ENCODE data around the gene ACAP1.

The ACAP1 gene

GRCh38 chr17:7296189-7296861, 40.0 kb upstream of the ACAP1 start:
- Histone ChIP-seq H3K4me3 (peak overlapping the region; percentile 6 to 27), H3K9me3 (no peaks in the 10 kb centered on the region), H3K36me3 (no peaks in the 10 kb centered on the region), H3K27me3 (peaks cover 0 to 48% of the 10 kb centered on the region in 2 donors), H3K4me1 (peaks cover 0 to 44% (median 32%) of the 10 kb centered on the region in 4 donors), H3K27ac (peak overlapping the region; percentile 29 to 61)
- intact Hi-C loops (cut with DNase I; ENCODE audit: low total_unique reads) = loop anchor here (1.0 kb wide), 1 partner anchor 16 kb away; no protein-coding TSS in a partner anchor
- TF ChIP-seq CTCF (IDR thresholded peaks at IDR 0.05) = peak; percentile 92 to 98
- peak; percentile 74 to 94 for DNase-seq

DNA sequence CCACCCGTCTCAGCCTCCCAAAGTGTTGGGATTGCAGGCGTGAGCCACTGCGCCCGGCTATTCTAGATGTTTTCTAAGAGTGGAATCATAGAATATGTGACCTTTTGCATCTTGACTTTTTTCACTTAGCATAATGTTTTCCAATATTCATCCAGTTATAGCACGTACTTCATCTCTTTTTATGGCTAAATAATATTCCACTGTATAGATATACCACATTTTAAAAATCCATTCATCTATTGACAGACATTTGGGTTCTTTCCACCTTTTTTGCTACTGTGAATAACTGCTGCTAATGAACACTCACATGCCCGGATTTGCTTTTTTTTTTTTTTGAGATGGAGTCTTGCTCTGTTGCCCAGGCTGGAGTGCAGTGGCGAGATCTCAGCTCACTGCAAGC, 32.1 kb upstream of the ACAP1 start:
- H3K4me1 ChIP-seq = peaks cover 0 to 12% (median 9%) of the 10 kb centered on the region in 4 donors
- TF ChIP-seq CTCF (IDR thresholded peaks at IDR 0.05) = no peak
- H3K27ac ChIP-seq = no peak overlapping the region
- no peaks in the 10 kb centered on the region for H3K9me3 ChIP-seq
- intact Hi-C loops (cut with DNase I; ENCODE audit: low total_unique reads) = loop anchor here (5.0 kb wide), 1 partner anchor 42 kb away; the partner anchor contains the start of gene CLDN7
- H3K27me3 ChIP-seq = peaks cover 0 to 6% of the 10 kb centered on the region in 2 donors
- DNase-seq = no peak
- no peak overlapping the region for H3K4me3 ChIP-seq
- peaks cover 0 to under 1% (median 0%) of the 10 kb centered on the region in 3 donors for H3K36me3 ChIP-seq

DNA sequence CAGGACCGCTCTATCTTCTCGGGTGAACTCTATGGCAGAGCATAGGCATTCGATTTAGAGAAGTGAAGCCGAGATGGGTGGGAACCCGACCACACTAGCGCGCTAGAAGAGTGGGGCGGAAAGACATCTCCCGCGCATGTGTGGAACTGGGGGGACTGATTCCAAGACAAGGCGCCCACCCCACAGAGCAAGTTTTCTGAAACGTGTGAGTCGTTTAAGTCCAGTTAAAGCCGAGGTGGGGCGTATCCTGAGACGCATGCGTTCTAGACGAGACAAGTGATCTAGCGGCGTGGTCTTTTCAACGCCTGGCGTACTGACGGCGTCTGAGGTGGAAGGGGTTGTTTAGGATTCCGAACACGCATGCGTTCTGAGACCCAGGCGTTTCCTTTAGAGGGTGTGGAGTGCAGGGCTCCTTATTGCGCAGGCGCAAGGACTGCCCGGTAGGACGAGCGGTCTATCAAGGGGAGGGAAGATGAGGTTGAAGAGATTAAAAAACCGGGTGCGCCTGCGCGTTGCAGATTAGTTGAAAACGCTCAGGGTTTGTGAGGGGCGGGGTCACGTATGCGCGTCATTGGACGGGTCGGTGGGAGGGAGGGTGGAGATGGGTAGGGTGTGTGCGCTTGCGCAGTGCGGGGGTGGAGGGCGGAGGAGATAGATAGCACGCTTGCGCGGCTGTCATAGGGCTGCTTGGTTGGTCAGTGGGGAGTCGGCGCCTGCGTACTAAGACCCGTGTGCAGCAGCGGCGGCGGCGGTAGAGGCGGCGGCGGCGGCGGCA, 29.2 kb upstream of the ACAP1 start, which contains the start of gene EIF5A:
Gene EIF5A (plus strand): TSS at position 718 of the 775 bp plus-strand sequence. CDS start 2,008 bp downstream, outside the sequence.
- Histone ChIP-seq H3K4me1 (peaks cover 0 to 34% (median 27%) of the 10 kb centered on the region in 4 donors), H3K4me3 (peak within 1 kb of the TSS; percentile 91 to 98), H3K27ac (peak within 1 kb of the TSS; percentile 95 to 99), H3K9me3 (no peaks in the 10 kb centered on the region), H3K36me3 (peaks cover 23 to 30% (median 25%) of the 10 kb centered on the region in 3 donors), H3K27me3 (peaks cover 0 to 2% of the 10 kb centered on the region in 2 donors)
- peak in 1 of 2 experiments; percentile 3 for TF ChIP-seq CTCF (IDR thresholded peaks at IDR 0.05)
- DNase-seq = peak; percentile 99 to 100
- intact Hi-C loops (cut with DNase I; ENCODE audit: low total_unique reads) = no loop called here

DNA sequence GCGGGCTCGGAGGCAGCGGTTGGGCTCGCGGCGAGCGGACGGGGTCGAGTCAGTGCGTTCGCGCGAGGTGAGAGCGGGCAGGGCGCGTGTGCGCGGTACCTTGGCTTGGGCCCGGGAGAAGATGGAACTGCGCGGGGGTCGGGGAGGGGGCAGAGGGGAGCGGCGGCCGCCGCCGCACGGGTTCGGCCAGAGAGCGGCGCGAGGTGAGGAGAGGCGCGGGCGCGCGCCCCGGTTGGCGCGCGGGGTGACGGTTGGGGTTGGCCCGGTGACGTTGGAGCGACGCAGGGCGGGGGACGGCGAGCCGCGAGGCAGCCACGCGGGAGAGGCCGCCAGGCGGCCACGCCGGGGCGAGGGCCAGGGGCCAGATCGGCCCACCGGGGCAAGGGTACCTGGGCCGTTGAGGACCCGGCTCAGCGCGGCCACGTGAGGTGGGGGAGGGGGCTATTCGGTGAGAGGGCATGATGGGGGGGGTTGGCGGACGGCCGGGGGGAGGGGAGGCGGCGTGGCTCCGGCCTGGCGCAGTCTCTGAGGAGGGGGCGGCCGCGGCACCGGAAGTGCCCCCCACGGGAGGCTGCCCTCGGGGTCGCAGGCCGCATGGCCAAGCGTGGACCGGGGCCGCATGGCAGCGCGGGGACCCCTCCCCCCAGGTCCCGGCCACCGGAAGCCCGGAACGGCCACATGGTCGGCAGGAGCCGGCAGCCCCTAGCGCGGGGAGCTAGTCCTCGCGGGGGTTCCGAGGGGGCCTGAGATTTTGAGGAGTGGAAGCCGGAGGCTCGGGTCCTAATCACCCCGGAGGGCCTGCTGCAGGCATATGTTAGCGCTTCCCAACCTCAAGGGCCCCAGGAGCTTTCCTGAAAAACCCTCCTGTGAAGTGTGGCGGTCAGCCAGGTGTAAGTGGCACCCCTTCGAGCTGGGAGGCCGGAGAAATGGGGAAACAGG, 28.4 kb upstream of the ACAP1 start:
- Histone ChIP-seq H3K4me3 (peak overlapping the region; percentile 91 to 98), H3K9me3 (no peaks in the 10 kb centered on the region), H3K27me3 (no peaks in the 10 kb centered on the region), H3K27ac (peak overlapping the region; percentile 95 to 99), H3K4me1 (peaks cover 0 to 40% (median 31%) of the 10 kb centered on the region in 4 donors), H3K36me3 (peaks cover 31 to 38% (median 34%) of the 10 kb centered on the region in 3 donors)
- DNase-seq = peak in 1 of 2 donors; percentile 78
- peak in 1 of 2 experiments; percentile 11 for TF ChIP-seq CTCF (IDR thresholded peaks at IDR 0.05)
- intact Hi-C loops (cut with DNase I; ENCODE audit: low total_unique reads) = no loop called here

All from tibial artery (tissue), 4 donors.